SK-N-SH treated with all-trans-retinoic acid at 6 μM for 48 hours (cell line): Measurements from ENCODE around the gene STAG1.
"Not testable (repeated sequence)": the region's sequence is repeated elsewhere in the genome, so short reads cannot be mapped to it uniquely, and the experiment has no call there.

Source experiments
- ATAC-seq: fragments of 200-7000 bp; cut with Tn5 transposase; 3 replicates; pipeline ENCODE4 v1.9.1; 2020; ENCODE audit warnings: mild to moderate bottlenecking, moderate library complexity
- ARNTL ChIP-seq: fragments of 450-650 bp; formaldehyde crosslinking; IDR thresholded peaks from 2 replicates; pipeline ENCODE4 v1.5.0; 2020; ENCODE audit warnings: low read depth, mild to moderate bottlenecking, moderate library complexity, borderline replicate concordance
- BACH2 ChIP-seq: fragments of 250-450 bp; sonication (Bioruptor Pico); IDR thresholded peaks from 2 replicates; pipeline ENCODE4 v1.9.0; 2021; ENCODE audit warnings: mild to moderate bottlenecking, borderline replicate concordance
- CSDC2 ChIP-seq: fragments of 250-450 bp; sonication (Bioruptor Pico); IDR thresholded peaks from 2 replicates; pipeline ENCODE4 v1.5.0; 2020; ENCODE audit warnings: mild to moderate bottlenecking, moderate library complexity
- ESRRG ChIP-seq: fragments of 250-450 bp; sonication (Bioruptor Pico); IDR thresholded peaks from 2 replicates; pipeline ENCODE4 v1.6.1; 2021; ENCODE audit warnings: mild to moderate bottlenecking
- GLIS3 ChIP-seq: fragments of 250-450 bp; sonication (Bioruptor Pico); IDR thresholded peaks from 2 replicates; pipeline ENCODE4 v1.5.0; 2020; ENCODE audit warnings: mild to moderate bottlenecking, moderate library complexity
- ISL1 ChIP-seq: fragments of 250-450 bp; sonication (Bioruptor Pico); IDR thresholded peaks from 2 replicates; pipeline ENCODE4 v2.1.2; 2022; ENCODE audit warnings: mild to moderate bottlenecking, moderate library complexity
- PPARA ChIP-seq: fragments of 250-450 bp; sonication (Bioruptor Pico); IDR thresholded peaks from 2 replicates; pipeline ENCODE4 v1.5.0; 2020; ENCODE audit warnings: mild to moderate bottlenecking, borderline replicate concordance
- RARB ChIP-seq: fragments of 250-450 bp; sonication (Bioruptor Pico); IDR thresholded peaks from 2 replicates; pipeline ENCODE4 v1.8.0; 2021; ENCODE audit warnings: mild to moderate bottlenecking, moderate library complexity
- TCF4 ChIP-seq: fragments of 250-450 bp; sonication (Bioruptor Pico); IDR thresholded peaks from 2 replicates; pipeline ENCODE4 v1.8.0; 2021; ENCODE audit warnings: mild to moderate bottlenecking, moderate library complexity, borderline replicate concordance
- TOX ChIP-seq: fragments of 250-450 bp; sonication (Bioruptor Pico); IDR thresholded peaks from 2 replicates; pipeline ENCODE4 v1.8.0; 2021; ENCODE audit warnings: mild to moderate bottlenecking, moderate library complexity, borderline replicate concordance
- ZC3H10 ChIP-seq: fragments of 250-450 bp; sonication (Bioruptor Pico); IDR thresholded peaks from 2 replicates; pipeline ENCODE4 v1.5.1; 2021; ENCODE audit warnings: mild to moderate bottlenecking, moderate library complexity
- ZFP3 ChIP-seq: fragments of 250-450 bp; sonication (Bioruptor Pico); IDR thresholded peaks from 2 replicates; pipeline ENCODE4 v1.5.0; 2020; ENCODE audit warnings: mild to moderate bottlenecking, moderate library complexity
- ZFP30 ChIP-seq: fragments of 450-650 bp; formaldehyde crosslinking; IDR thresholded peaks from 2 replicates; pipeline ENCODE4 v1.5.0; 2022; ENCODE audit warnings: mild to moderate bottlenecking, moderate library complexity
- ZNF565 ChIP-seq: fragments of 450-650 bp; formaldehyde crosslinking; conservative IDR thresholded peaks from 2 replicates; pipeline ENCODE4 v1.5.0; 2020; ENCODE audit warnings: low read depth, mild to moderate bottlenecking, moderate library complexity
- ZNF70 ChIP-seq: fragments of 450-650 bp; formaldehyde crosslinking; IDR thresholded peaks from 2 replicates; pipeline ENCODE4 v1.5.0; 2020; ENCODE audit warnings: mild to moderate bottlenecking, moderate library complexity
- ZNF8 ChIP-seq: fragments of 450-650 bp; formaldehyde crosslinking; IDR thresholded peaks from 2 replicates; pipeline ENCODE4 v1.5.0; 2020; ENCODE audit warnings: mild to moderate bottlenecking, moderate library complexity
- TF ChIP-seq, protein P1 (sequence below): fragments of 250-450 bp; sonication (Bioruptor Pico); IDR thresholded peaks from 2 replicates; pipeline ENCODE4 v1.5.1; 2021; ENCODE audit warnings: mild to moderate bottlenecking, moderate library complexity
- TF ChIP-seq, protein P2 (sequence below): fragments of 250-450 bp; sonication (Bioruptor Pico); IDR thresholded peaks from 2 replicates; pipeline ENCODE4 v1.8.0; 2020; ENCODE audit warnings: mild to moderate bottlenecking, moderate library complexity, borderline replicate concordance
- TF ChIP-seq, protein P3 (sequence below): fragments of 250-450 bp; sonication (Bioruptor Pico); IDR thresholded peaks from 2 replicates; pipeline ENCODE4 v1.8.0; 2021; ENCODE audit warnings: low read depth, mild to moderate bottlenecking, moderate library complexity, borderline replicate concordance

STAG1 gene

DNA sequence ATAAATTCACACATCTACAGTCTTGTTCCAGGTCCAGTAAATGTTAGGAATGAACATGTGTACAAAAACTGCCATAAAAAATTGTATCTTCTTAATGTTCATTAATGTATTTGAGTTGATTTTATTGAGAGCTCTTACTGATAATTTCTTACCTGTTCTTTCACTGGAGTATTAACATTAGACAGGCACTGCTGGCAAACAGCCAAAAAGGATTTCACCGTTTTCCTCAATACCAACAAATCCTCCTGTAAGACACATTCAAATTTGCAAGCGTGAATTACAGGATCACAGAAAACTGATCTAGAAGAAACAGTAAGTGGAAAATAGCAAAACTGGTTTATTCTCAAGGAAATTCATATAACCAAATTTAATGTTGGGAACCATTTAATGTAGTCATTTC, 374.7 kb downstream of the STAG1 start:
- no peak for ATAC-seq
- TF ChIP-seq, protein P1, sequence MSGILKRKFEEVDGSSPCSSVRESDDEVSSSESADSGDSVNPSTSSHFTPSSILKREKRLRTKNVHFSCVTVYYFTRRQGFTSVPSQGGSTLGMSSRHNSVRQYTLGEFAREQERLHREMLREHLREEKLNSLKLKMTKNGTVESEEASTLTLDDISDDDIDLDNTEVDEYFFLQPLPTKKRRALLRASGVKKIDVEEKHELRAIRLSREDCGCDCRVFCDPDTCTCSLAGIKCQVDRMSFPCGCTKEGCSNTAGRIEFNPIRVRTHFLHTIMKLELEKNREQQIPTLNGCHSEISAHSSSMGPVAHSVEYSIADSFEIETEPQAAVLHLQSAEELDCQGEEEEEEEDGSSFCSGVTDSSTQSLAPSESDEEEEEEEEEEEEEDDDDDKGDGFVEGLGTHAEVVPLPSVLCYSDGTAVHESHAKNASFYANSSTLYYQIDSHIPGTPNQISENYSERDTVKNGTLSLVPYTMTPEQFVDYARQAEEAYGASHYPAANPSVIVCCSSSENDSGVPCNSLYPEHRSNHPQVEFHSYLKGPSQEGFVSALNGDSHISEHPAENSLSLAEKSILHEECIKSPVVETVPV (CRISPR knock-in tag): no peak
- TF ChIP-seq ZC3H10 (CRISPR knock-in tag) (no peak), ZNF565 (CRISPR knock-in tag) (no peak), ZFP30 (CRISPR knock-in tag) (no peak), RARB (CRISPR knock-in tag) (no peak), GLIS3 (CRISPR knock-in tag) (no peak), ISL1 (CRISPR knock-in tag) (no peak), ZFP3 (CRISPR knock-in tag) (no peak), TOX (CRISPR knock-in tag) (no peak), TCF4 (CRISPR knock-in tag) (no peak)
- TF ChIP-seq, protein P2, sequence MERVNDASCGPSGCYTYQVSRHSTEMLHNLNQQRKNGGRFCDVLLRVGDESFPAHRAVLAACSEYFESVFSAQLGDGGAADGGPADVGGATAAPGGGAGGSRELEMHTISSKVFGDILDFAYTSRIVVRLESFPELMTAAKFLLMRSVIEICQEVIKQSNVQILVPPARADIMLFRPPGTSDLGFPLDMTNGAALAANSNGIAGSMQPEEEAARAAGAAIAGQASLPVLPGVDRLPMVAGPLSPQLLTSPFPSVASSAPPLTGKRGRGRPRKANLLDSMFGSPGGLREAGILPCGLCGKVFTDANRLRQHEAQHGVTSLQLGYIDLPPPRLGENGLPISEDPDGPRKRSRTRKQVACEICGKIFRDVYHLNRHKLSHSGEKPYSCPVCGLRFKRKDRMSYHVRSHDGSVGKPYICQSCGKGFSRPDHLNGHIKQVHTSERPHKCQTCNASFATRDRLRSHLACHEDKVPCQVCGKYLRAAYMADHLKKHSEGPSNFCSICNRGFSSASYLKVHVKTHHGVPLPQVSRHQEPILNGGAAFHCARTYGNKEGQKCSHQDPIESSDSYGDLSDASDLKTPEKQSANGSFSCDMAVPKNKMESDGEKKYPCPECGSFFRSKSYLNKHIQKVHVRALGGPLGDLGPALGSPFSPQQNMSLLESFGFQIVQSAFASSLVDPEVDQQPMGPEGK (CRISPR knock-in tag): no peak

DNA sequence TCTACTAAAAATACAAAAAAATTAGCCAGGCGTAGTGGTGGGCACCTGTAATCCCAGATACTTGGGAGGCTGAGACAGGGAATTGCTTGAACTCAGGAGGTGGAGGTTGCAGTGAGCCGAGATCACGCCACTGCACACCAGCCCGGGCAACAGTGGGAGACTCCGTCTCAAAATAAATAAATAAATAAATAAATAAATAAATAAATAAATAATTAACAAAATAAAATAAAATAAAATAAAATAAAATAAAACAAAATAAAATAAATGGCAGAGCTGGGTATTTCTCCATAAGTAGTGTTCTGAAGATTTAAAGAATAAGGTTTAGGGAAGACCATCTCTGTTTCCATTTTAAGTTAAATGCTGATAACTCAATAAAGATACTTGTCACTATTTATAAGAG, 376.4 kb downstream of the STAG1 start:
- ATAC-seq: not testable (repeated sequence)

DNA sequence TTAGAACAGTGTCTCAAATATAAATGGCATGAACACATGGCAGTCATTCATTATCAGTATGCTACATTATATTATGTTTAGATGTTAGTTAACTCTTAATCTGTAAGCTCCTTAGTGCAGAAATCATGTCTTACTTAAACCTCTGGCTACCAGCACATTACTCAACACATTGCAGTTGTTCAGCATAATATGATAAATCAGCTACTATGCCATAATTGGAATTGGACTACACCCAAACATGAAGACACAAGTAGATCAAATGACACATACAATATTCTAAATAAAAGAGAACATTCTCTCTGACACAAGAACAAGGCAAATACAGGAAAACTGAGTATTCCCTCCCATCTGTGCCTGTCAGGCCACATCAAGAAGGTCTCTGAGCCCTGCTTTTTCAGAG, 385.9 kb downstream of the STAG1 start:
- no peak for TF ChIP-seq GLIS3 (CRISPR knock-in tag)
- TF ChIP-seq ARNTL: no peak
- no peak for TF ChIP-seq ZNF565 (CRISPR knock-in tag)
- no peak for TF ChIP-seq ISL1 (CRISPR knock-in tag)
- no peak for TF ChIP-seq BACH2 (CRISPR knock-in tag)
- TF ChIP-seq PPARA (CRISPR knock-in tag): no peak
- TF ChIP-seq ZNF8: no peak
- TF ChIP-seq ZFP3 (CRISPR knock-in tag): no peak
- TF ChIP-seq TOX (CRISPR knock-in tag): no peak
- TF ChIP-seq, all 23 proteins: peak for 0
- ATAC-seq: no peak

DNA sequence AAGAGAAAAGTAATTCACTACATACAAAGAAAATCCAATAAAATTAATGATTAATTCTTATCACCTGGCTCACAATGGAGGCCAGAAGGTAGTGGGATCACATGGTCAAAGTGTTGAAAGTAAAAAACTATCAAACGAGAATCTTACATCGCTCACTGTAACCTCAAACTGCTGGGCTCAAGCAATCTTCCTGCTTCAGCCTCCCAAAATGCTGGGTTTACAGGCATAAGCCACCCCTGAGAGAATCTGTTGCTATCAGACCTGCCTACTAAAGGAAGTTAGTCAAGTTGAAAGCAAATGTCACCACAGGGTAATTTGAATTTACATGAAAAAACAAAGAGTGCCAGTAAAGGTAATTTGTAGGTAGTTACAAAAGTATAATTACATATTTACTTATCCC, 398.7 kb downstream of the STAG1 start:
- no peak for TF ChIP-seq ZNF8
- no peak for TF ChIP-seq ESRRG (CRISPR knock-in tag)
- no peak for TF ChIP-seq ZFP3 (CRISPR knock-in tag)
- no peak for TF ChIP-seq PPARA (CRISPR knock-in tag)
- TF ChIP-seq CSDC2 (CRISPR knock-in tag): no peak
- TF ChIP-seq ZFP30 (CRISPR knock-in tag): no peak
- no peak for TF ChIP-seq TCF4 (CRISPR knock-in tag)
- TF ChIP-seq ZNF70 (CRISPR knock-in tag): no peak
- no peak for TF ChIP-seq ISL1 (CRISPR knock-in tag)
- TF ChIP-seq, protein P3, sequence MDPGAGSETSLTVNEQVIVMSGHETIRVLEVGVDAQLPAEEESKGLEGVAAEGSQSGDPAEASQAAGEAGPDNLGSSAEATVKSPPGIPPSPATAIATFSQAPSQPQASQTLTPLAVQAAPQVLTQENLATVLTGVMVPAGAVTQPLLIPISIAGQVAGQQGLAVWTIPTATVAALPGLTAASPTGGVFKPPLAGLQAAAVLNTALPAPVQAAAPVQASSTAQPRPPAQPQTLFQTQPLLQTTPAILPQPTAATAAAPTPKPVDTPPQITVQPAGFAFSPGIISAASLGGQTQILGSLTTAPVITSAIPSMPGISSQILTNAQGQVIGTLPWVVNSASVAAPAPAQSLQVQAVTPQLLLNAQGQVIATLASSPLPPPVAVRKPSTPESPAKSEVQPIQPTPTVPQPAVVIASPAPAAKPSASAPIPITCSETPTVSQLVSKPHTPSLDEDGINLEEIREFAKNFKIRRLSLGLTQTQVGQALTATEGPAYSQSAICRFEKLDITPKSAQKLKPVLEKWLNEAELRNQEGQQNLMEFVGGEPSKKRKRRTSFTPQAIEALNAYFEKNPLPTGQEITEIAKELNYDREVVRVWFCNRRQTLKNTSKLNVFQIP (CRISPR knock-in tag): no peak
- TF ChIP-seq, protein P1 (CRISPR knock-in tag): no peak
- TF ChIP-seq TOX (CRISPR knock-in tag): no peak
- TF ChIP-seq, protein P2 (CRISPR knock-in tag): no peak
- ATAC-seq: no peak
